Esophagus muscularis mucosa (tissue), 4 donors: ENCODE measurements around the gene GADD45A. TPM values are rescaled to one million over a fixed set of nuclear protein-coding genes. Genes with fewer than 3 reads are reported as not detected.

Source experiments
- DNase-seq: peaks from one replicate; pipeline ENCODE4 v3.0.0-alpha.2; 2017; ENCODE audit errors: extremely low spot score
- H3K27ac ChIP-seq, 4 donors: fragments of 200-600 bp; sonication (generic); replicated peaks in 1 of 4; 1 replicate in 3 of 4; 2 replicates in 1 of 4; pipeline ENCODE4 v1.5.1; 2016 to 2019; ENCODE audit warnings: mild to moderate bottlenecking in 1 of 4
- H3K27me3 ChIP-seq, 4 donors: fragments of 200-600 bp; sonication (generic); one replicate each; pipeline versions ENCODE4 v1.5.1 to v1.6.0; 2016 to 2019
- H3K36me3 ChIP-seq, 4 donors: fragments of 200-600 bp; sonication (generic); one replicate each; pipeline ENCODE4 v1.5.1; 2016 to 2019
- H3K4me1 ChIP-seq, 4 donors: fragments of 200-600 bp; sonication (generic); one replicate each; pipeline ENCODE4 v1.5.1; 2016 to 2019
- H3K4me3 ChIP-seq, 4 donors: fragments of 200-600 bp; sonication (generic); 1 replicate in 2 of 4; 2 replicates in 2 of 4; pipeline ENCODE4 v1.5.1; 2016 to 2019; ENCODE audit warnings: mild to moderate bottlenecking in 4 of 4, moderate library complexity in 1 of 4
- H3K9me3 ChIP-seq, 4 donors: fragments of 200-600 bp; sonication (generic); 1 replicate in 3 of 4; 2 replicates in 1 of 4; pipeline ENCODE4 v1.5.1; 2016 to 2019
- CTCF ChIP-seq, 3 experiments: fragments of 200-600 bp in 2 of 3; fragments of 450-650 bp in 1 of 3; sonication (generic) in 2 of 3; IDR thresholded peaks; one replicate each; pipeline ENCODE4 v1.5.1; 2017 to 2019; ENCODE audit warnings: antibody characterized with exemption in 3 of 3, mild to moderate bottlenecking in 2 of 3, moderate library complexity in 1 of 3
- EP300 ChIP-seq: sonication (generic); formaldehyde crosslinking; IDR thresholded peaks from one replicate; pipeline ENCODE4 v1.6.1; 2017; ENCODE audit warnings: antibody characterized with exemption
- POLR2A ChIP-seq: fragments of 450-650 bp; IDR thresholded peaks from one replicate; pipeline ENCODE4 v1.6.1; 2017; ENCODE audit warnings: antibody characterized with exemption, moderate library complexity, mild to moderate bottlenecking, low read depth
- POLR2AphosphoS5 ChIP-seq, 2 donors: sonication (generic); formaldehyde crosslinking; IDR thresholded peaks; one replicate each; pipeline ENCODE4 v1.6.1; 2017; ENCODE audit warnings: antibody characterized with exemption in 2 of 2
- WGBS: methylation state at CpG from one replicate; pipeline ENCODE4 v1.1.5; 2018; 5-methylcytosine and 5-hydroxymethylcytosine counted together
- intact Hi-C: fragments of 100-400 bp; cut with DNase I; formaldehyde crosslinking; loops from one replicate; pipeline ENCODE4 v1.15.1; 2023
- total RNA-seq, 4 donors: library from RNA; depleted of rRNA; stranded (reverse); fragments of >200 nt; gene quantifications; one replicate each; pipeline versions ENCODE4 v1.1.0 to v1.2.1, GENCODE V29; 2016

The GADD45A gene
- total RNA-seq, 4 donors from 2014 or later: 51.1 to 80.8 (median 66.5) TPM

DNA sequence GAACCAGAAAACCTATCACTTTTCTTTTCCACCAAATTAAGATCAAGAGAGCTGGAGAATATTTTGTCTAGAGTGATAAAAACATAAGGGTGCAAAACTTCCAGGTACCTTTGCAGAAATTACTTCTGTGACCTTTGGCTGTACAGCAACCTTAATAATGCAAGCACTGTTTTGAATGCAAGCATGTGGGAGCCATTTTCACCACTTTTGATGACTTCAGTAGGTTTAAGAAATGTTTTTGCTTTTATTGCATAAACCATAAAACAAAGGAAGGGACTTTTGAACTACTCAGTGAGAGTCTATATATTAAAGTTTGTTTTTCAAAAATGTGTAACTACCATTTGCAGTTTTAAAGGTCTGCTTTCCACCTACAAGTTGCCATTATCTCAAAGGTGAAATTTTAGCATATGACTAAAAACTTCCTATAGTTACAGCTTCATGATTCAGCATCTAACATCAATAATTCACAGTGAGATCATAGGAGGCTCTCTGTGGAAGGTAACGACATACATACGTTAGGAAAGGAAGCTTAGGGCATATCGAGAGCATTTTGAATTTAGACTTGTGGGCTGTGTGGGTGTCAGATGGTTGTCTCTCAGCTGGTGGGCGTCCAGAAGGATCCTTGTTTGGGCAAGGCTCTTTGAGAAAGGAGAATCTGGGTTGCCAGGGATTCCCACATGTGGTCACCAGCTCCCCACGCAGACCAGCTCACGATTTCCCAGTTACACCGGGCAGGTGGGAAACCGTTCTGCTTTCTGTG, 1.1 kb upstream of the GADD45A start:
- Histone ChIP-seq H3K4me3 (peak overlapping the region in 3 of 4 donors; percentile 88 to 95 (median 92)), H3K9me3 (no peaks in the 10 kb centered on the region), H3K4me1 (peaks cover 23 to 37% (median 35%) of the 10 kb centered on the region in 4 donors), H3K27me3 (no peaks in the 10 kb centered on the region), H3K36me3 (peaks cover 0 to 17% (median 7%) of the 10 kb centered on the region in 4 donors), H3K27ac (peak overlapping the region; percentile 65 to 98 (median 96))
- WGBS: 30% methylated on average over 8 of the region's 8 CpGs
- no peak for DNase-seq
- TF ChIP-seq CTCF (IDR thresholded peaks at IDR 0.05): no peak
- no peak for TF ChIP-seq POLR2AphosphoS5 (IDR thresholded peaks at IDR 0.05)
- TF ChIP-seq POLR2A: no peak
- TF ChIP-seq EP300: no peak
- intact Hi-C loops: loop anchor here (10.0 kb wide), 2 partner anchors 171 to 249 kb away; partner anchors contain the start of gene SERBP1

DNA sequence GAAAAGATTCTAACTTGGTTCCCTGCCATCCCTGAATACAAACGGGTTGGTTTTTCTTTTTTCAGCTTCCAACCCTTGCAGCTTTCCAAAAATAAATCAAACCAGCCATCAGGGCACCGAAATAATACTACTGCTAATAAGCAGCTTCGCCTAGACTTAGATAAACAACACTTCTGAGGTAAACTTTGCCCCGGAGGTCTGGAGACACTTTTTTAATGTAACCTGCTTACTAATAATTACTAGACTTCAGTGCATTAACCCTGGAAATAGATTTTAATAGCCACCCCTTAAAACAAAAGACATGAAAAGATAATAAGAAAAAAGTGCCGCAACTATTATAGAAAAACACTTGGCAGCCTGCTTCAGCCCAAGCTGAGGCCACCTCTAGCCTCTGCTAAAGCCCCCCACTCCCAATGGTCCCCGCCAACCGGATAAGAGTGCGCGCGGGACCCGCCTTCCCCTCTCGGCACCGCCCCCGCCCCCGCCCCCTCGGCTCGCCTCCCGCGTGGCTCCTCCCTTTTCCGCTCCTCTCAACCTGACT, 405 bp upstream of the GADD45A start:
- Histone ChIP-seq H3K36me3 (peaks cover 0 to 20% (median 9%) of the 10 kb centered on the region in 4 donors), H3K9me3 (no peaks in the 10 kb centered on the region), H3K27ac (peak overlapping the region; percentile 65 to 98 (median 96)), H3K4me3 (peak overlapping the region; percentile 82 to 95 (median 90)), H3K27me3 (no peaks in the 10 kb centered on the region), H3K4me1 (peaks cover 23 to 37% (median 35%) of the 10 kb centered on the region in 4 donors)
- intact Hi-C loops: loop anchor here (5.0 to 10.0 kb wide), 4 partner anchors 73 to 250 kb away; partner anchors contain the start of gene SERBP1
- no peak for DNase-seq
- TF ChIP-seq CTCF (IDR thresholded peaks at IDR 0.05): no peak
- no peak for TF ChIP-seq POLR2AphosphoS5 (IDR thresholded peaks at IDR 0.05)
- no peak for TF ChIP-seq POLR2A
- no peak for TF ChIP-seq EP300
- WGBS: 4% methylated on average over 20 of the region's 20 CpGs

- H3K27me3 ChIP-seq: no peaks in the 10 kb centered on the region
- no peak for DNase-seq
- peaks cover 23 to 37% (median 35%) of the 10 kb centered on the region in 4 donors for H3K4me1 ChIP-seq
- 0% methylated on average over 17 of the region's 65 CpGs for WGBS
- intact Hi-C loops: loop anchor here (5.0 to 10.0 kb wide), 4 partner anchors 72 to 251 kb away; partner anchors contain the start of gene SERBP1
- peaks cover 0 to 25% (median 9%) of the 10 kb centered on the region in 4 donors for H3K36me3 ChIP-seq
- H3K4me3 ChIP-seq: peak overlapping the region; percentile 82 to 95 (median 90)
- H3K27ac ChIP-seq: peak overlapping the region; percentile 93 to 98 (median 96)
- no peaks in the 10 kb centered on the region for H3K9me3 ChIP-seq
- TF ChIP-seq POLR2AphosphoS5 (IDR thresholded peaks at IDR 0.05): no peak
- no peak for TF ChIP-seq EP300
- TF ChIP-seq POLR2A: no peak
- TF ChIP-seq CTCF (IDR thresholded peaks at IDR 0.05): no peak
Measured at GRCh38 chr1:67685558-67686266, 711 bp downstream of the GADD45A start.

- intact Hi-C loops: loop anchor here (5.0 to 10.0 kb wide), 4 partner anchors 71 to 252 kb away; partner anchors contain the start of gene SERBP1
- Histone ChIP-seq H3K27ac (peak overlapping the region; percentile 93 to 98 (median 96)), H3K36me3 (peaks cover 0 to 25% (median 9%) of the 10 kb centered on the region in 4 donors), H3K4me3 (peak overlapping the region; percentile 82 to 95 (median 90)), H3K27me3 (no peaks in the 10 kb centered on the region), H3K9me3 (no peaks in the 10 kb centered on the region), H3K4me1 (peaks cover 23 to 37% (median 35%) of the 10 kb centered on the region in 4 donors)
- TF ChIP-seq POLR2A (peak; percentile 21), CTCF (IDR thresholded peaks at IDR 0.05) (no peak), POLR2AphosphoS5 (IDR thresholded peaks at IDR 0.05) (peak; percentile 82 to 91), EP300 (no peak)
- 0% methylated on average over 2 of the region's 43 CpGs for WGBS
- peak; percentile 94 for DNase-seq
Measured at GRCh38 chr1:67686267-67687197, 1.5 kb downstream of the GADD45A start.
